Liver (tissue), 9 donors: ENCODE results near the gene OCSTAMP. TPM values are rescaled to one million over a fixed set of nuclear protein-coding genes. Genes with fewer than 3 reads are reported as not detected.

ENCODE experiments used
- DNase-seq: peaks from one replicate; pipeline ENCODE4 v3.0.0-alpha.2; 2017; ENCODE audit warnings: low spot score
- H3K27ac ChIP-seq, 2 donors: one replicate each; pipeline ENCODE4 v1.7.0; 2013; ENCODE audit warnings: inconsistent platforms in 2 of 2, low read length in 2 of 2, control low read depth in 1 of 2, low read depth in 1 of 2, mild to moderate bottlenecking in 1 of 2
- H3K27me3 ChIP-seq, 4 donors: one replicate each; pipeline versions ENCODE4 v1.6.1 to v1.7.0; 2013; ENCODE audit warnings: low read length in 3 of 4, inconsistent platforms in 1 of 4, mild to moderate bottlenecking in 1 of 4, moderate library complexity in 1 of 4; ENCODE audit not compliant: control insufficient read depth in 4 of 4, insufficient read depth in 4 of 4
- H3K36me3 ChIP-seq, 4 donors: one replicate each; pipeline versions ENCODE4 v1.6.1 to v1.7.0; 2013; ENCODE audit warnings: low read length in 3 of 4, mild to moderate bottlenecking in 3 of 4, low read depth in 1 of 4, moderate library complexity in 1 of 4; ENCODE audit not compliant: control insufficient read depth in 4 of 4, insufficient read depth in 3 of 4
- H3K4me1 ChIP-seq, 4 donors: one replicate each; pipeline versions ENCODE4 v1.6.1 to v1.7.0; 2013; ENCODE audit warnings: low read length in 3 of 4, mild to moderate bottlenecking in 3 of 4, moderate library complexity in 1 of 4; ENCODE audit not compliant: control insufficient read depth in 4 of 4, insufficient read depth in 4 of 4
- H3K4me3 ChIP-seq, 3 donors: one replicate each; pipeline versions ENCODE4 v1.6.1 to v1.7.0; 2013; ENCODE audit warnings: low read length in 3 of 3, control low read depth in 1 of 3, low read depth in 1 of 3, mild to moderate bottlenecking in 1 of 3
- H3K9ac ChIP-seq, 2 donors: one replicate each; pipeline ENCODE4 v1.7.0; 2013; ENCODE audit warnings: low read length in 2 of 2, mild to moderate bottlenecking in 2 of 2, moderate library complexity in 2 of 2, control low read depth in 1 of 2, low read depth in 1 of 2
- H3K9me3 ChIP-seq, 4 donors: one replicate each; pipeline versions ENCODE4 v1.6.1 to v1.7.0; 2013; ENCODE audit warnings: low read length in 3 of 4; ENCODE audit not compliant: control insufficient read depth in 4 of 4
- ATF3 ChIP-seq: IDR thresholded peaks from 2 replicates; pipeline ENCODE4 v1.6.1; 2016; ENCODE audit warnings: antibody characterized with exemption
- EGR1 ChIP-seq, 2 donors: IDR thresholded peaks; 2 replicates each; pipeline ENCODE4 v1.6.1; 2016 to 2018; ENCODE audit warnings: antibody characterized with exemption in 2 of 2, low read depth in 2 of 2
- FOXA2 ChIP-seq: IDR thresholded peaks from 2 replicates; pipeline ENCODE4 v1.6.1; 2016; ENCODE audit warnings: antibody characterized with exemption
- GABPA ChIP-seq, 2 donors: IDR thresholded peaks in 1 of 2; conservative IDR thresholded peaks in 1 of 2; 2 replicates each; pipeline ENCODE4 v1.6.1; 2016; ENCODE audit warnings: antibody characterized with exemption in 2 of 2, mild to moderate bottlenecking in 1 of 2, moderate library complexity in 1 of 2
- HNF4A ChIP-seq, 2 donors: conservative IDR thresholded peaks; 2 replicates each; pipeline ENCODE4 v1.6.1; 2016; ENCODE audit warnings: antibody characterized with exemption in 2 of 2, mild to moderate bottlenecking in 2 of 2
- HNF4G ChIP-seq: IDR thresholded peaks from 2 replicates; pipeline ENCODE4 v1.6.1; 2016; ENCODE audit warnings: antibody characterized with exemption
- MAX ChIP-seq: IDR thresholded peaks from 2 replicates; pipeline ENCODE4 v1.6.1; 2016; ENCODE audit warnings: antibody characterized with exemption
- NR2F2 ChIP-seq: IDR thresholded peaks from 2 replicates; pipeline ENCODE4 v1.6.1; 2016; ENCODE audit warnings: antibody characterized with exemption
- RAD21 ChIP-seq, 2 donors: IDR thresholded peaks; 2 replicates each; pipeline ENCODE4 v1.6.1; 2016; ENCODE audit warnings: antibody characterized with exemption in 2 of 2, mild to moderate bottlenecking in 2 of 2
- RXRA ChIP-seq, 2 donors: IDR thresholded peaks; 2 replicates each; pipeline ENCODE4 v1.6.1; 2017 to 2018; ENCODE audit warnings: antibody characterized with exemption in 2 of 2, mild to moderate bottlenecking in 1 of 2
- SP1 ChIP-seq: IDR thresholded peaks from 2 replicates; pipeline ENCODE4 v1.6.1; 2018; ENCODE audit warnings: antibody characterized with exemption, mild to moderate bottlenecking
- YY1 ChIP-seq: IDR thresholded peaks from 2 replicates; pipeline ENCODE4 v1.6.1; 2016; ENCODE audit warnings: antibody characterized with exemption, mild to moderate bottlenecking
- ZBTB33 ChIP-seq: IDR thresholded peaks from 2 replicates; pipeline ENCODE4 v1.6.1; 2016; ENCODE audit warnings: antibody characterized with exemption
- WGBS: extraction: QIAGEN DNeasy Blood & Tissue Kit; methylation state at CpG from one replicate; pipeline ENCODE4 v1.1.7; 2013; 5-methylcytosine and 5-hydroxymethylcytosine counted together
- polyA plus RNA-seq, 2 donors: library from polyadenylated mRNA; stranded (reverse) in 1 of 2; unstranded in 1 of 2; fragments of 200-250 nt in 1 of 2; fragments of >200 nt in 1 of 2; fragmentation: Nextera tagmentation in 1 of 2; extraction: Ambion mirVana in 1 of 2; gene quantifications; one replicate each; pipeline versions ENCODE4 v1.2.1 to v1.2.3, GENCODE V29; 2013 to 2015
- total RNA-seq, 2 donors: library from RNA; depleted of rRNA; stranded (reverse); fragments of >200 nt; gene quantifications; one replicate each; pipeline ENCODE4 v1.2.3, GENCODE V29; 2014
- TF ChIP-seq, protein P1 (sequence below): IDR thresholded peaks from 2 replicates; pipeline ENCODE4 v1.6.1; 2016; ENCODE audit warnings: antibody characterized with exemption, mild to moderate bottlenecking
- TF ChIP-seq, protein P2 (sequence below): fragments of 150-350 bp; IDR thresholded peaks from 2 replicates; pipeline ENCODE4 v1.5.1; 2017; ENCODE audit warnings: improper control_type of control experiment, low read depth, low read length; ENCODE audit not compliant: missing input control
- donor health status: healthy.
- donor health status: healthy.
- donor health status: healthy.
- donor health status: healthy.
- donor health status: healthy.

OCSTAMP gene
- total and polyA plus RNA-seq, 4 donors, result not detected

- TF ChIP-seq FOXA2 (no peak), NR2F2 (no peak)
- TF ChIP-seq, protein P1, sequence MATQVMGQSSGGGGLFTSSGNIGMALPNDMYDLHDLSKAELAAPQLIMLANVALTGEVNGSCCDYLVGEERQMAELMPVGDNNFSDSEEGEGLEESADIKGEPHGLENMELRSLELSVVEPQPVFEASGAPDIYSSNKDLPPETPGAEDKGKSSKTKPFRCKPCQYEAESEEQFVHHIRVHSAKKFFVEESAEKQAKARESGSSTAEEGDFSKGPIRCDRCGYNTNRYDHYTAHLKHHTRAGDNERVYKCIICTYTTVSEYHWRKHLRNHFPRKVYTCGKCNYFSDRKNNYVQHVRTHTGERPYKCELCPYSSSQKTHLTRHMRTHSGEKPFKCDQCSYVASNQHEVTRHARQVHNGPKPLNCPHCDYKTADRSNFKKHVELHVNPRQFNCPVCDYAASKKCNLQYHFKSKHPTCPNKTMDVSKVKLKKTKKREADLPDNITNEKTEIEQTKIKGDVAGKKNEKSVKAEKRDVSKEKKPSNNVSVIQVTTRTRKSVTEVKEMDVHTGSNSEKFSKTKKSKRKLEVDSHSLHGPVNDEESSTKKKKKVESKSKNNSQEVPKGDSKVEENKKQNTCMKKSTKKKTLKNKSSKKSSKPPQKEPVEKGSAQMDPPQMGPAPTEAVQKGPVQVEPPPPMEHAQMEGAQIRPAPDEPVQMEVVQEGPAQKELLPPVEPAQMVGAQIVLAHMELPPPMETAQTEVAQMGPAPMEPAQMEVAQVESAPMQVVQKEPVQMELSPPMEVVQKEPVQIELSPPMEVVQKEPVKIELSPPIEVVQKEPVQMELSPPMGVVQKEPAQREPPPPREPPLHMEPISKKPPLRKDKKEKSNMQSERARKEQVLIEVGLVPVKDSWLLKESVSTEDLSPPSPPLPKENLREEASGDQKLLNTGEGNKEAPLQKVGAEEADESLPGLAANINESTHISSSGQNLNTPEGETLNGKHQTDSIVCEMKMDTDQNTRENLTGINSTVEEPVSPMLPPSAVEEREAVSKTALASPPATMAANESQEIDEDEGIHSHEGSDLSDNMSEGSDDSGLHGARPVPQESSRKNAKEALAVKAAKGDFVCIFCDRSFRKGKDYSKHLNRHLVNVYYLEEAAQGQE, result no peak
These were observed 1.1 kb downstream of the OCSTAMP start (continued) for GRCh38 chr20:46549188-46549972.

GRCh38 chr20:46548688-46549087, 1.8 kb downstream of the OCSTAMP start:
- no peaks in the 10 kb centered on the region for H3K9me3 ChIP-seq
- TF ChIP-seq RXRA (IDR thresholded peaks at IDR 0.05), result no peak
- TF ChIP-seq RAD21 (IDR thresholded peaks at IDR 0.05), result no peak
- TF ChIP-seq GABPA (IDR thresholded peaks at IDR 0.05 in 1 of 2, conservative IDR thresholded peaks at IDR 0.05 in 1 of 2), result no peak
- no peak for TF ChIP-seq YY1
- TF ChIP-seq HNF4G, result no peak
- TF ChIP-seq, protein P2, sequence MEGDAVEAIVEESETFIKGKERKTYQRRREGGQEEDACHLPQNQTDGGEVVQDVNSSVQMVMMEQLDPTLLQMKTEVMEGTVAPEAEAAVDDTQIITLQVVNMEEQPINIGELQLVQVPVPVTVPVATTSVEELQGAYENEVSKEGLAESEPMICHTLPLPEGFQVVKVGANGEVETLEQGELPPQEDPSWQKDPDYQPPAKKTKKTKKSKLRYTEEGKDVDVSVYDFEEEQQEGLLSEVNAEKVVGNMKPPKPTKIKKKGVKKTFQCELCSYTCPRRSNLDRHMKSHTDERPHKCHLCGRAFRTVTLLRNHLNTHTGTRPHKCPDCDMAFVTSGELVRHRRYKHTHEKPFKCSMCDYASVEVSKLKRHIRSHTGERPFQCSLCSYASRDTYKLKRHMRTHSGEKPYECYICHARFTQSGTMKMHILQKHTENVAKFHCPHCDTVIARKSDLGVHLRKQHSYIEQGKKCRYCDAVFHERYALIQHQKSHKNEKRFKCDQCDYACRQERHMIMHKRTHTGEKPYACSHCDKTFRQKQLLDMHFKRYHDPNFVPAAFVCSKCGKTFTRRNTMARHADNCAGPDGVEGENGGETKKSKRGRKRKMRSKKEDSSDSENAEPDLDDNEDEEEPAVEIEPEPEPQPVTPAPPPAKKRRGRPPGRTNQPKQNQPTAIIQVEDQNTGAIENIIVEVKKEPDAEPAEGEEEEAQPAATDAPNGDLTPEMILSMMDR, result no peak
- TF ChIP-seq HNF4A (conservative IDR thresholded peaks at IDR 0.05), result no peak
- no peak for TF ChIP-seq EGR1 (IDR thresholded peaks at IDR 0.05; ENCODE audit: low read depth in 2 of 2)
- TF ChIP-seq NR2F2, result no peak
- TF ChIP-seq ZBTB33, result no peak
- TF ChIP-seq, protein P1, result no peak
- no peak for TF ChIP-seq SP1
- no peak for TF ChIP-seq MAX
- no peak for TF ChIP-seq ATF3
- no peak overlapping the region for H3K4me3 ChIP-seq
- no peak for DNase-seq
- H3K36me3 ChIP-seq, result no peaks in the 10 kb centered on the region
- H3K9ac ChIP-seq, result no peak overlapping the region
- H3K27ac ChIP-seq, result no peak overlapping the region
- no peaks in the 10 kb centered on the region for H3K4me1 ChIP-seq
- WGBS, result 88% methylated on average over 5 of the region's 5 CpGs
- no peaks in the 10 kb centered on the region for H3K27me3 ChIP-seq
